ENCODE measurements around the gene ONECUT3. TPM values are rescaled to one million over a fixed set of nuclear protein-coding genes. Genes with fewer than 3 reads are reported as not detected.

Gene ONECUT3
- total RNA-seq, 1 donor from 2014 or later: 1.0 TPM

- Mint-ChIP-seq H3K27ac (ENCODE audit: unreplicated experiment) (no peak overlapping the region), H3K4me3 (no peak overlapping the region), H3K36me3 (ENCODE audit: low read depth) (no peaks in the 10 kb centered on the region), H3K27me3 (ENCODE audit: low read depth) (peaks cover 80% of the 10 kb centered on the region), H3K4me1 (peaks cover 2% of the 10 kb centered on the region), H3K9me3 (no peaks in the 10 kb centered on the region)
- TF ChIP-seq CTCF (conservative IDR thresholded peaks at IDR 0.05): no peak
- DNase-seq (ENCODE audit: low read depth, low spot score): no peak
Observed at GRCh38 chr19:1750343-1751021, 2.8 kb upstream of the ONECUT3 start.

- H3K36me3 Mint-ChIP-seq (ENCODE audit: low read depth): no peaks in the 10 kb centered on the region
- H3K27ac Mint-ChIP-seq (ENCODE audit: unreplicated experiment): no peak overlapping the region
Observed at GRCh38 chr19:1751367-1752008, 1.8 kb upstream of the ONECUT3 start.

GRCh38 chr19:1752009-1752756, 1.1 kb upstream of the ONECUT3 start:
- DNase-seq (ENCODE audit: low read depth, low spot score): no peak

More at GRCh38 chr19:1751367-1752008, 1.8 kb upstream of the ONECUT3 start:
- peaks cover 83% of the 10 kb centered on the region for H3K27me3 Mint-ChIP-seq (ENCODE audit: low read depth)
- DNase-seq (ENCODE audit: low read depth, low spot score): no peak
- H3K9me3 Mint-ChIP-seq: no peaks in the 10 kb centered on the region
- H3K4me3 Mint-ChIP-seq: no peak overlapping the region
- peaks cover 5% of the 10 kb centered on the region for H3K4me1 Mint-ChIP-seq
- no peak for TF ChIP-seq CTCF (conservative IDR thresholded peaks at IDR 0.05)

GRCh38 chr19:1754018-1754635, 821 bp downstream of the ONECUT3 start:
- no peak overlapping the region for H3K4me3 Mint-ChIP-seq
- no peaks in the 10 kb centered on the region for H3K9me3 Mint-ChIP-seq
- H3K27me3 Mint-ChIP-seq (ENCODE audit: low read depth): peaks cover 84% of the 10 kb centered on the region
- DNase-seq (ENCODE audit: low read depth, low spot score): no peak
- TF ChIP-seq CTCF (conservative IDR thresholded peaks at IDR 0.05): no peak
- H3K27ac Mint-ChIP-seq (ENCODE audit: unreplicated experiment): no peak overlapping the region
- peaks cover 5% of the 10 kb centered on the region for H3K4me1 Mint-ChIP-seq
- H3K36me3 Mint-ChIP-seq (ENCODE audit: low read depth): no peaks in the 10 kb centered on the region

More at GRCh38 chr19:1752009-1752756, 1.1 kb upstream of the ONECUT3 start:
- H3K4me1 Mint-ChIP-seq: peaks cover 5% of the 10 kb centered on the region
- TF ChIP-seq CTCF (conservative IDR thresholded peaks at IDR 0.05): no peak
- H3K27me3 Mint-ChIP-seq (ENCODE audit: low read depth): peaks cover 83% of the 10 kb centered on the region
- no peak overlapping the region for H3K4me3 Mint-ChIP-seq
- H3K27ac Mint-ChIP-seq (ENCODE audit: unreplicated experiment): no peak overlapping the region
- no peaks in the 10 kb centered on the region for H3K9me3 Mint-ChIP-seq
- H3K36me3 Mint-ChIP-seq (ENCODE audit: low read depth): no peaks in the 10 kb centered on the region

Data from neural crest cell (in vitro differentiated cells).